Hair follicular keratinocyte (primary cell): ENCODE results near the gene ZHX3. TPM values are rescaled to one million over a fixed set of nuclear protein-coding genes. Genes with fewer than 3 reads are reported as not detected.

Experiments
- total RNA-seq: library from RNA; depleted of rRNA; stranded (reverse); fragments of >200 nt; gene quantifications from 2 replicates; pipeline ENCODE4 v1.2.3, GENCODE V29; 2015

The ZHX3 gene, protein sequence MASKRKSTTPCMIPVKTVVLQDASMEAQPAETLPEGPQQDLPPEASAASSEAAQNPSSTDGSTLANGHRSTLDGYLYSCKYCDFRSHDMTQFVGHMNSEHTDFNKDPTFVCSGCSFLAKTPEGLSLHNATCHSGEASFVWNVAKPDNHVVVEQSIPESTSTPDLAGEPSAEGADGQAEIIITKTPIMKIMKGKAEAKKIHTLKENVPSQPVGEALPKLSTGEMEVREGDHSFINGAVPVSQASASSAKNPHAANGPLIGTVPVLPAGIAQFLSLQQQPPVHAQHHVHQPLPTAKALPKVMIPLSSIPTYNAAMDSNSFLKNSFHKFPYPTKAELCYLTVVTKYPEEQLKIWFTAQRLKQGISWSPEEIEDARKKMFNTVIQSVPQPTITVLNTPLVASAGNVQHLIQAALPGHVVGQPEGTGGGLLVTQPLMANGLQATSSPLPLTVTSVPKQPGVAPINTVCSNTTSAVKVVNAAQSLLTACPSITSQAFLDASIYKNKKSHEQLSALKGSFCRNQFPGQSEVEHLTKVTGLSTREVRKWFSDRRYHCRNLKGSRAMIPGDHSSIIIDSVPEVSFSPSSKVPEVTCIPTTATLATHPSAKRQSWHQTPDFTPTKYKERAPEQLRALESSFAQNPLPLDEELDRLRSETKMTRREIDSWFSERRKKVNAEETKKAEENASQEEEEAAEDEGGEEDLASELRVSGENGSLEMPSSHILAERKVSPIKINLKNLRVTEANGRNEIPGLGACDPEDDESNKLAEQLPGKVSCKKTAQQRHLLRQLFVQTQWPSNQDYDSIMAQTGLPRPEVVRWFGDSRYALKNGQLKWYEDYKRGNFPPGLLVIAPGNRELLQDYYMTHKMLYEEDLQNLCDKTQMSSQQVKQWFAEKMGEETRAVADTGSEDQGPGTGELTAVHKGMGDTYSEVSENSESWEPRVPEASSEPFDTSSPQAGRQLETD
- total RNA-seq, result 7.9 and 9.7 TPM in 2 replicates

DNA sequence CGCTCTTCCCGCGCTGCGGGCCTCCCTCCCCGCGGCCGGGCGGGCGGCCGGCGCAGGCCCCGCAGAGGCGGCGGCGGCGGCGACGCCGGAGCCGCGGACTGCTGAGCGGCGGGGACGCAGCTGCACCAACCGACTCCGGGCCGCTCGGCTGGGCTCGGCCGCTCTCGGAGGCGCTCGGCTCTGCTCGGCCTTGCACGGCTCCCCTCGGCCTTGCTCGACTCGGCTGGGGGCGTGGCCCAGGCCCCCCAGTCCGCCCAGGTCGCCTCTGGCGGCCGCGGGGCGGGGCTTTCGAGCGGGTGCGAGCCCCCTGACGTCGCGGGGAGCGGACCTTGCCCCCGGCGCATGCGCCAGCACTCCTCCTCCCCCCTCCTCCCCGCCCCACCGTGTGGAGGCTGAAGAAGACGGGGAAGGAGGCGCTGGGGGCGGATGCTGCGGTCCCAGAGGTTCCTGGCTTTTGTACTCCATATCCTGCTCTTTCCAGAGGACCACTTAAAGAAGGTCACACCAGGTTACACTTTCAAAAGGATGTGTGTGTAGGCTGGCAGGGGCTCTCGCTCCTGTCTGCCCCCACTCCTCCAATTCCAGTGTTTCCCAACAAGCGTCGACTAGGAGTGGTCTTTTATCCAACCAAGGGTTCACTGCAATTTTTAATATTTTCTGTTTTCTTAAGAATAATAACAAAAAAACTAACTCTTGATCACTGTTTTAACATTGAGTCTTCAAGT lies at the start of gene ZHX3:
Gene ZHX3, minus strand, starts transcription at position 186 of the 725 bp plus-strand sequence. CDS start 112,815 bp downstream, outside the sequence.

DNA sequence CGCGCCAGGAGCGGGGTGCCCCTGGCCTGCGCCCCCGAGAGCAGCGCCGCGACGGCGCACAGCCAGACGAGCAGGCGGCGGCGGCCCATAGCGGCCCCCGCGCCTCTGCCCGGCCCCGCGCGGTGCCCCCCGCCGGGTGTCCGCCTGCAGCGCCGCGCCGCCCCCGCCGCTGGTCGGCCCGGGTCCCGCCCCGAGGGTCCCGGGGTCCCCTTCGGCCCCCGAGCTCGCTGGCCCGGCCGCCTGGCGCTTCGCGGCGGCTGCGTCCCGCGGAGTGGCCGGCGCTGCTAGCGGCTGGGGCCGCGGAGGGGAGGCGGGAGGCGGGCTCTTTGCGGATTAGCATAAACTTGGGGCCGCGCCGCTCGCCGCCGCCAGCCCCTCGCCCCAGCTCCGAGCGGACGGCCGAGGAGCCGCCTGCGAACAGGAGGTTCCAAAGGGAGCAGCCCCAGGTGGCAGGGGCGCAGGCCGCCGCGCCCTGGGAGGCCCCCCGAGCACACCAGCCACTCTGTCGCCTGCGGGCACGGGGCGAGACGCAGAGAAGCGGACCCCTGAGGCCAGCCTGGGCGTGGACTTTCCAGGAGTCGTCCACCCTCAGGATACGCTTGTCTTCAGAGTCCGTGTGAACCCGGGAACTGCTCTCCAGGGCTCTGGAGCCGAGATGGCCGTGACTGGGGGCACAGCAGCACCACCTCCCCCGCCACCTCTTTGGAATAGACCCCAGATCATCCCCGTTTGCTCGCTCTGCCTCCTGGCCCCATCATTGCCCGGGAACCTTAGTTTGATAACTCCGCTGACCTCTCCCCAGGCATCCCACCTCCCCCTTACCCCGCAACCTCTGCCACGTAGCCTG lies 49.2 kb upstream of the ZHX3 start, which contains the start of gene EMILIN3:
Gene EMILIN3, minus strand, starts transcription at position 273 of the 847 bp plus-strand sequence. Its CDS starts 184 bp downstream, at position 89.

DNA sequence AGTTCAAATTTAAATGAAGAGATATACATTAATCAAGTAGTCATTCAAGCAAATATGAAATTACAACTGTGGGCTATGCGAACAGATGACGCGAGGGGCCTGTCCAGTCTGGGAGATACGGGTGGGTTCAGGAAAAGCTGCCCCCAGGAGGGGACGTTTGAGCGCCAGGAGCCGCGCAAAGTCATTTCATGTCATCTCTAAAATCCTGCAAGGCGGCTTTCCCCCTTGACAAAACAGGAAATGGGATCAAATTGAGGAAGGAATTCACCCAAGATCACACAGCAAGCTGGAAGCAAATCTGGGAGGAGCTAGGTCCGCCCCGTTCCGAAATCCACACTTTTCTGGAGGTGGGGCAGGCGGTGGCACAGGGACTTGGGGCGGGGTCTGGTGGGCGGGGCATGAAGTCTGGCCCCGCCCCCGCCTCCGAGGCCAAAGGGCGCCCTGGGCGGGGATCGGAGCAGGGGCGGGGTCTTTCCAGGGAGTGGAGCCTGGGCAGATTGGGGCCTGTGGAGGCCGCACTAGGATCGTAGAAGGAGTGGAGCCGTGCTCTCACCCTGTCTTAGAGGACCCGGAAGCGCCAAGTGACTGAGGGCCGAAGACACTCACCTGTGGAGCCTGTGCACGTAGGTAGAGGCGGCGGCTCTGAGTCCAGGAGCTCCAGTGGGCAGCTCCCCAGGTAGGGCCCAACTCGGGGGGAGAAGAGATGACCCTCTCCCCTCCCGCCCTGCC lies 23.0 kb upstream of the ZHX3 start, which contains the start of gene LPIN3:
Gene LPIN3, plus strand, starts transcription at position 495 of the 729 bp plus-strand sequence. CDS start 4,983 bp downstream, outside the sequence.

DNA sequence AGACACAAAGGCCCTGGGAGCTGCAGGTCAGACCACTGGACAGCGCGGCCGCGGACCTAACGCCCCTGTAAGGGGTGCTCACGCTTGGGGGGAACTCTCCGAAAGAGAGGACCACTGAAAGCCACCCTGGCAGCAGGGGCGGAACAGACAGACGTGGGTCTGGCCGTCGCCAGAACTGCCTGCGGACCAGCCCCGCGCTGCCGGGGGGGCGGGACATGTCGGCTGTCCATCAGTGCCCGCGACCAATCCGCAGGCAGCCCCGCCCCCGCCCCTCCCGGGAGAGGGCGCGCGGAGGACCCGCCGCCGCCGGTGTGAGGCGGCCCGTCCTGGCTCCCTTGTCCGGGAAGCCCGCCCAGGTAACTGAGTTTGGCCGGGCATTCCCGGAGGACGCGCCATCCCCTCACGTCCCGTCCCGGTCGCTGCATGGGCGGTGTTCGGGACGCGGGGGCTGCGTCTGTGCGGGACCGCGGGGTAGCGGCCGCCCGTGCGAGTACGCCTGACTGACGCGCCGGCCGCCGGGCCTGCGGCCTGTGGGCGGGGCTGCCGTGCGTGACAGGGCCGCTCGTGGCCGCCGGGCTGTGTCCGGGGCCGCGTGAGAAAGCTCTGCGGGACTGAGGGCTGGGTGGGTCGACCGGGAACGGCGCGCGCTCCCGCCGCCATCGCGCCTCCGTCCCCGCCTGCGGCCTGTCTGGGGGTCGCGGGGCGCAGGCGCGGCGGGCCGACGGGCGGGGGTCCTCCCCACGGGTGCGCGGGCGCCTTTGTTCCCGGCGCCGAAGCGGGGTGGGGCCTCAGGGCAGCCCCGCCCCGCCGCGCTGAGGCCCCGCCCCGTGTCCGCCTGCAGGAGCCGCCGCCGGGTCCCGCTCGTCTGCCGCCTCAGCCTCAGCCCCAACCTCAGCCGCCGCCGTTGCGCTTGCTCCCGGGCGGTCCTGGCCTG lies 180.6 kb downstream of the ZHX3 start, which contains the start of gene PLCG1:
Gene PLCG1, plus strand, starts transcription at position 864 of the 934 bp plus-strand sequence. CDS start 99 bp downstream, outside the sequence.

Other genes with a start within 250 kb of the ZHX3 start
- gene PLCG1, start 180.2 kb downstream of the ZHX3 start, total RNA-seq, result 23.5 and 40.4 TPM in 2 replicates
- gene LPIN3, start 23.1 kb upstream of the ZHX3 start, total RNA-seq, result 9.3 and 16.2 TPM in 2 replicates
- gene EMILIN3, start 49.1 kb upstream of the ZHX3 start, total RNA-seq, result 0.04 TPM in 1 of 2 replicates, not detected in the other